ENCODE data around the gene SH3RF3.
A peak's percentile ranks its signal among the peaks of the same experiment; 100 is the strongest.

The SH3RF3 gene

DNA sequence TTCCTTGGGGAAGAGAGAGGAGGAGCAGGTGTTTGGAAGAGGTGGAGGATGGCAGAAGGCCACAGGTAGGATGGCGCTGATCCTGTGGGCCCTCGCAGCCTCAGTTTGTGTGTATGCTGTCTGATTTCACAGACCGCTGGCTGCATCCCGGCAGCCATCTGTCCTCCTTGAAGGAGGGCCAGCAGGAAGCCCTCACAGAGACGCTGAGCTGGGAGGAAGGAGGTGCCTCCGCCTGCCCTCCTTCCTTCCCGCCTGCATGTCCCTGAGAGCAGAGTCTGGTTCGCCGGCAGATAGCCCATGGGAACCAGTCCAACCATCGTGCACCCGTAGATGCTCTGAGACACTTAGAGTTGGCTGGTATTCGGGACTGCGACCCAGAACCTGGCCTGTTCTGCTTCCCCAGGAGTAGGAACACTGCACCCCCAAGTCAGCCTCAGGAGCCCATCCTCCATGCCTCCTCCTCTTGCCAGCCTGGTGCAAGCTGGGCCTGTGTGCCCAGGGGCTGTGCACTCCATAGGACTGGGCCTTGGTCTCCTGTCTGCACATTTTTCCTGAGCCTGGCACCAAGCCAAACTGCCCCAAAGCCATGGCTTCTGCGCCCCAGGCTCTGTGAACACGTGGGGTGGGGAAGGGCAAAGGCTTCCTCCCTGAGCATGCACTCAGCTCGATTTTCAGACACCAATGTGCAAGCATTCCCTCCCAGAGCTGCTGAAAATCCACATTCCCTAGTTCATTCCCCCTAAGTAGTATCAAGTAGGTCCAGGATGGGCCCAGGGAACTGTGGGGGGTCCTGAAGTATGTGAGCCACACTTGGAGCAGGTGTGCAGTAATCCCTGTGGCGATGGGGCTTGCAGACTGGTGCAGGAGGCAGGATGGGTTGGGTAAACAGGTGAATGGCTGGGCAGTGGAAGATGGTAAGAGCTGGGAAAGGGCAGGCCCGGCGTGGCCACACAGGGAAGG is 369.2 kb downstream of the SH3RF3 start:
- peak overlapping the region; percentile 8; the same call in 1 of the 2 replicates for H3K4me3 ChIP-seq
- peaks cover 35% of the 10 kb centered on the region for H3K36me3 ChIP-seq
- peaks cover 10% of the 10 kb centered on the region; the same call in 1 of the 2 replicates for H3K9me3 ChIP-seq
- no peaks in the 10 kb centered on the region for H3K27me3 ChIP-seq
- TF ChIP-seq Cebpa-rat (IDR thresholded peaks at IDR 0.05) = no peak
- H4K20me1 ChIP-seq = no peaks in the 10 kb centered on the region
- H3K4me2 ChIP-seq = peak overlapping the region; percentile 90
- H3K4me1 ChIP-seq = peaks cover 66% of the 10 kb centered on the region
- peak overlapping the region; percentile 79 for H3K27ac ChIP-seq
- H3K9ac ChIP-seq = peak overlapping the region; percentile 44

- Histone ChIP-seq H3K27ac (peak overlapping the region; percentile 79), H3K4me1 (peaks cover 73% of the 10 kb centered on the region), H4K20me1 (no peaks in the 10 kb centered on the region), H3K27me3 (no peaks in the 10 kb centered on the region), H3K4me3 (no peak overlapping the region), H3K9ac (peak overlapping the region; percentile 61), H3K9me3 (peaks cover 10% of the 10 kb centered on the region; the same call in 1 of the 2 replicates), H3K4me2 (peak overlapping the region; percentile 90), H3K36me3 (peaks cover 32% of the 10 kb centered on the region)
- TF ChIP-seq Cebpa-rat (IDR thresholded peaks at IDR 0.05) = no peak
These were observed 369.9 kb downstream of the SH3RF3 start for GRCh38 chr2:109498906-109499305.

- Histone ChIP-seq H3K4me3 (no peak overlapping the region), H4K20me1 (no peaks in the 10 kb centered on the region), H3K4me2 (peak overlapping the region; percentile 90), H3K27me3 (no peaks in the 10 kb centered on the region), H3K36me3 (peaks cover 28% of the 10 kb centered on the region), H3K27ac (peak overlapping the region; percentile 79), H3K9ac (peak overlapping the region; percentile 61), H3K9me3 (peaks cover 10% of the 10 kb centered on the region; the same call in 1 of the 2 replicates), H3K4me1 (peaks cover 80% of the 10 kb centered on the region)
- TF ChIP-seq Cebpa-rat (IDR thresholded peaks at IDR 0.05) = no peak
These were observed 370.6 kb downstream of the SH3RF3 start for GRCh38 chr2:109499566-109499965.

GRCh38 chr2:109500910-109501309 is 371.9 kb downstream of the SH3RF3 start:
- H3K36me3 ChIP-seq = peaks cover 16% of the 10 kb centered on the region
- no peaks in the 10 kb centered on the region for H3K27me3 ChIP-seq
- peak overlapping the region; percentile 79 for H3K27ac ChIP-seq
- peak overlapping the region; percentile 90 for H3K4me2 ChIP-seq
- H3K9me3 ChIP-seq = peaks cover 3% of the 10 kb centered on the region; the same call in 1 of the 2 replicates
- H3K4me1 ChIP-seq = peaks cover 93% of the 10 kb centered on the region
- TF ChIP-seq Cebpa-rat (IDR thresholded peaks at IDR 0.05) = no peak
- H3K4me3 ChIP-seq = no peak overlapping the region
- H4K20me1 ChIP-seq = no peaks in the 10 kb centered on the region
- no peak overlapping the region for H3K9ac ChIP-seq

GRCh38 chr2:109501461-109501860 is 372.5 kb downstream of the SH3RF3 start:
- no peaks in the 10 kb centered on the region for H3K9me3 ChIP-seq
- peaks cover 97% of the 10 kb centered on the region for H3K4me1 ChIP-seq
- no peak overlapping the region for H3K9ac ChIP-seq
- no peaks in the 10 kb centered on the region for H3K27me3 ChIP-seq
- peak overlapping the region; percentile 54 for H3K27ac ChIP-seq
- H3K4me2 ChIP-seq = no peak overlapping the region; the same call in 1 of the 2 replicates
- H3K36me3 ChIP-seq = peaks cover 11% of the 10 kb centered on the region
- H3K4me3 ChIP-seq = no peak overlapping the region
- no peaks in the 10 kb centered on the region for H4K20me1 ChIP-seq
- TF ChIP-seq Cebpa-rat (IDR thresholded peaks at IDR 0.05) = no peak

GRCh38 chr2:109503191-109503590 is 374.2 kb downstream of the SH3RF3 start:
- no peak for TF ChIP-seq Cebpa-rat (IDR thresholded peaks at IDR 0.05)
- Histone ChIP-seq H4K20me1 (no peaks in the 10 kb centered on the region), H3K4me2 (peak overlapping the region; percentile 45), H3K36me3 (peaks cover 10% of the 10 kb centered on the region; the same call in 1 of the 2 replicates), H3K27ac (no peak overlapping the region), H3K27me3 (no peaks in the 10 kb centered on the region), H3K4me1 (peaks cover 97% of the 10 kb centered on the region), H3K4me3 (no peak overlapping the region), H3K9ac (no peak overlapping the region), H3K9me3 (no peaks in the 10 kb centered on the region)

DNA sequence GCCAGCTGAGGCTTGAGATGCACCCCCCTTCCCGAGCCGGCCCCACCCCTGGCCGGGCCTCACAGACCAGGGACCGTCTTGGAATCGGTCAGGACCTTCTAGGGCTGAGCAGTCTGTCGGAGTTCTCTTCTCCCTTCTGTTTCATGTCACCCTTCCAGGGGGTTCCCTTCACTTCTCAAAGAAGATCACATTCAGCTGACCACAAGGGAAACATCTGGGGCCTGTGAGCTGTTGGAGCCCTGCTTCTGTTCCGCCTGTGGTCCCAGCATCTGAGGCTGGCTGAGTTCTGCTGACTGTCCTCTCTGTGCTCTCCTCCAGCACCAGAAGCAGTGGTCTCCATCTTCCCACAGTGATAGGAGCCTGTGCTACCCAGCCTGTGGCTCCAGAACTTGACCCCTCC is 378.2 kb downstream of the SH3RF3 start:
- no peak overlapping the region for H3K4me3 ChIP-seq
- H3K9ac ChIP-seq = peak overlapping the region; percentile 72
- peak overlapping the region; percentile 92 for H3K27ac ChIP-seq
- 0 out of 2 replicates have a peak, but pooled peaks cover 4% of the 10 kb centered on the region for H3K36me3 ChIP-seq
- H3K4me1 ChIP-seq = peaks cover 100% of the 10 kb centered on the region
- TF ChIP-seq Cebpa-rat (IDR thresholded peaks at IDR 0.05) = no peak
- H3K9me3 ChIP-seq = no peaks in the 10 kb centered on the region
- H3K4me2 ChIP-seq = peak overlapping the region; percentile 82
- H3K27me3 ChIP-seq = no peaks in the 10 kb centered on the region
- no peaks in the 10 kb centered on the region for H4K20me1 ChIP-seq

GRCh38 chr2:109507828-109508227 is 378.8 kb downstream of the SH3RF3 start:
- no peaks in the 10 kb centered on the region for H3K9me3 ChIP-seq
- no peak overlapping the region for H3K4me3 ChIP-seq
- H3K4me1 ChIP-seq = peaks cover 100% of the 10 kb centered on the region
- no peaks in the 10 kb centered on the region for H3K27me3 ChIP-seq
- H3K27ac ChIP-seq = peak overlapping the region; percentile 92
- no peak for TF ChIP-seq Cebpa-rat (IDR thresholded peaks at IDR 0.05)
- no peaks in the 10 kb centered on the region for H4K20me1 ChIP-seq
- peak overlapping the region; percentile 82 for H3K4me2 ChIP-seq
- peak overlapping the region; percentile 31; the same call in 1 of the 2 replicates for H3K9ac ChIP-seq
- H3K36me3 ChIP-seq = 0 out of 2 replicates have a peak, but pooled peaks cover 4% of the 10 kb centered on the region

- TF ChIP-seq Cebpa-rat (IDR thresholded peaks at IDR 0.05) = no peak
- H3K9me3 ChIP-seq = no peaks in the 10 kb centered on the region
- no peak overlapping the region for H3K4me3 ChIP-seq
- peak overlapping the region; percentile 31; the same call in 1 of the 2 replicates for H3K9ac ChIP-seq
- no peaks in the 10 kb centered on the region for H4K20me1 ChIP-seq
- H3K4me2 ChIP-seq = peak overlapping the region; percentile 82
- H3K4me1 ChIP-seq = peaks cover 100% of the 10 kb centered on the region
- 0 out of 2 replicates have a peak, but pooled peaks cover 4% of the 10 kb centered on the region for H3K36me3 ChIP-seq
- H3K27ac ChIP-seq = peak overlapping the region; percentile 92
- no peaks in the 10 kb centered on the region for H3K27me3 ChIP-seq
These were observed 379.6 kb downstream of the SH3RF3 start for GRCh38 chr2:109508556-109508955.

Data from BLaER1 (cell line).